Transverse colon (tissue), 4 donors: ENCODE results near the gene HBS1L.

Source experiments
- CTCF ChIP-seq, 5 experiments: fragments of 200-600 bp in 3 of 5; fragments of 450-650 bp in 2 of 5; sonication (generic) in 3 of 5; IDR thresholded peaks; 1 replicate in 2 of 5; 2 replicates in 3 of 5; pipeline ENCODE4 v1.5.1; 2016 to 2017; ENCODE audit warnings: antibody characterized with exemption in 5 of 5, inconsistent platforms in 3 of 5, mild to moderate bottlenecking in 2 of 5, moderate library complexity in 1 of 5
- POLR2AphosphoS5 ChIP-seq, 3 donors: sonication (generic); formaldehyde crosslinking; IDR thresholded peaks; one replicate each; pipeline ENCODE4 v1.6.1; 2016; ENCODE audit warnings: antibody characterized with exemption in 3 of 3

GRCh38 chr6:135056632-135057031 lies 2.0 kb upstream of the HBS1L start:
- TF ChIP-seq CTCF (IDR thresholded peaks at IDR 0.05) (no peak), POLR2AphosphoS5 (IDR thresholded peaks at IDR 0.05) (no peak)
